GM19463 (cell line): Measurements from ENCODE around the gene ZFPM1.
"Not testable (repeated sequence)": the region's sequence is repeated elsewhere in the genome, so short reads cannot be mapped to it uniquely, and the experiment has no call there.

Experiments used
- ATAC-seq: cut with Tn5 transposase; IDR thresholded peaks from one replicate; pipeline ENCODE4 v1.9.1; 2021; ENCODE audit warnings: mild to moderate bottlenecking, moderate library complexity; ENCODE audit not compliant: unreplicated experiment

ZFPM1 gene

GRCh38 chr16:88478889-88479792 is 26.1 kb downstream of the ZFPM1 start:
- ATAC-seq = no peak

- peak; percentile 66 for ATAC-seq
Observed at GRCh38 chr16:88479793-88480760, 27.0 kb downstream of the ZFPM1 start.

GRCh38 chr16:88480829-88481228 is 27.7 kb downstream of the ZFPM1 start:
- ATAC-seq = no peak

GRCh38 chr16:88481851-88482250 is 28.8 kb downstream of the ZFPM1 start:
- ATAC-seq = no peak

- peak; percentile 52 for ATAC-seq
Observed at GRCh38 chr16:88482630-88483391, 29.7 kb downstream of the ZFPM1 start.

GRCh38 chr16:88483392-88483641 is 30.2 kb downstream of the ZFPM1 start:
- ATAC-seq = no peak

- no peak for ATAC-seq
Observed at GRCh38 chr16:88484505-88485365, 31.7 kb downstream of the ZFPM1 start.

- ATAC-seq = not testable (repeated sequence)
Observed at GRCh38 chr16:88485366-88485741, 32.3 kb downstream of the ZFPM1 start.

GRCh38 chr16:88486398-88487123 is 33.5 kb downstream of the ZFPM1 start:
- no peak for ATAC-seq

- ATAC-seq = no peak
Observed at GRCh38 chr16:88487124-88487432, 34.0 kb downstream of the ZFPM1 start.

GRCh38 chr16:88487920-88488851 is 35.1 kb downstream of the ZFPM1 start:
- ATAC-seq = no peak

GRCh38 chr16:88489163-88489741 is 36.2 kb downstream of the ZFPM1 start:
- ATAC-seq = no peak

- ATAC-seq = no peak
Observed at GRCh38 chr16:88491001-88491559, 38.0 kb downstream of the ZFPM1 start.

GRCh38 chr16:88491560-88492310 is 38.7 kb downstream of the ZFPM1 start:
- ATAC-seq = no peak

- no peak for ATAC-seq
Observed at GRCh38 chr16:88493879-88494278, 40.8 kb downstream of the ZFPM1 start.

- ATAC-seq = no peak
Observed at GRCh38 chr16:88494335-88495154, 41.5 kb downstream of the ZFPM1 start.
